Suppressor macrophage (primary cell): ENCODE results near the gene PCDHB9.
"Not testable (repeated sequence)": the region's sequence is repeated elsewhere in the genome, so short reads cannot be mapped to it uniquely, and the experiment has no call there.

ENCODE experiments used
- DNase-seq, 4 experiments: peaks; one replicate each; pipeline ENCODE4 v3.0.0-alpha.2; 2020 to 2022
- total RNA-seq, 17 experiments: gene quantifications; one replicate each; lab custom pipeline; 2026; ENCODE audit warnings: mixed read lengths in 6 of 17, inconsistent platforms in 3 of 17; lab: John Stamatoyannopoulos, UW

Gene PCDHB9
- total RNA-seq: 0 to 0.66 (median 0) reads per million in 17 experiments

DNA sequence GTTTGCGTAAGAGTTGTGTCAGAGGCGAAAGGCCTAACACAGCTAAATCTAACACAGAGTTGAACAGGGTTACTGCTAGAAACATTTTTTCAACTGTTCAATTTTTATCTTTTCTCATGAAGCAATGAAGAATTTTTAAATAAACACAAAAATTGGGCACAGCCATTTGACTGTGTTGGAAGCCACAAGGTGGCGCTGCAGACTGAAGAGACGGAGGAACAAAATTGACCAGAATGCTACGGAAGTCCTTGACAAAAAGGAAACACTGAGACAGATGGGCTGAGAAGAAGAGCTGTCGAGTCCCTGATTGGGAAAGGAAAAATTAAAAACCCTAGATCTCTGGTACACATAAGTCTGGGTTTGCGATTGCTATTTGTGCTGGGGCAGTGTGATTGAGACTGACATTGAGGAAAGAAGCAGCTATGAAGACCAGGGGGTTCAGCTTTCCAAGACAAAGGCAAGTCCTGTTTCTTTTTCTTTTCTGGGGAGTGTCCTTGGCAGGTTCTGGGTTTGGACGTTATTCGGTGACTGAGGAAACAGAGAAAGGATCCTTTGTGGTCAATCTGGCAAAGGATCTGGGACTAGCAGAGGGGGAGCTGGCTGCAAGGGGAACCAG, at the start of gene PCDHB9:
TSS of gene PCDHB9 (plus strand) at position 265 of the 616 bp plus-strand sequence. CDS start at position 423, 158 bp downstream.
- DNase-seq: peak in 3 of 4 experiments; percentile 5 to 28 (median 18)

GRCh38 chr5:141137346-141137745, 49.6 kb upstream of the PCDHB9 start:
- not testable (repeated sequence) for DNase-seq

GRCh38 chr5:141149812-141150211, 37.1 kb upstream of the PCDHB9 start, which contains the start of gene PCDHB6:
TSS of gene PCDHB6 (plus strand) at chr5:141150057. CDS start at chr5:141150258, 201 bp downstream.
- DNase-seq: no peak

DNA sequence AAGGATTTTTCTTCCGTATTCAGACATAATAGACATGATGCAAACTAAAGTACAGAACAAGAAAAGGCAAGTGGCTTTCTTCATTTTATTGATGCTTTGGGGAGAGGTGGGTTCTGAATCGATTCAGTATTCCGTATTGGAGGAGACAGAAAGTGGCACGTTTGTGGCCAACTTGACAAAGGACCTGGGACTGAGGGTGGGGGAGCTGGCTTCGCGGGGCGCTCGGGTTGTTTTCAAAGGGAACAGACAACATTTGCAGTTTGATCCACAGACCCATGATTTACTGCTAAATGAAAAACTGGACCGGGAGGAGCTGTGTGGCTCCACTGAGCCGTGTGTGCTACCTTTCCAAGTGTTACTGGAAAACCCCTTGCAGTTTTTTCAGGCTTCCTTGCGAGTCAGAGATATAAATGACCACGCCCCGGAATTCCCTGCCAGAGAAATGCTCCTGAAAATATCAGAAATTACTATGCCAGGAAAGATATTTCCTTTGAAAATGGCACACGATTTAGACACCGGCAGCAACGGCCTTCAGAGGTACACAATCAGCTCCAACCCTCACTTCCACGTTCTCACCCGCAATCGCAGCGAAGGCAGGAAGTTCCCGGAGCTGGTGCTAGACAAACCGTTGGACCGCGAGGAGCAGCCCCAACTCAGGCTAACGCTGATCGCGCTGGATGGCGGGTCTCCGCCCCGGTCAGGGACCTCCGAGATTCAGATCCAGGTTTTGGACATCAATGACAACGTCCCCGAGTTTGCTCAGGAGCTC, 36.6 kb upstream of the PCDHB9 start:
- no peak for DNase-seq

DNA sequence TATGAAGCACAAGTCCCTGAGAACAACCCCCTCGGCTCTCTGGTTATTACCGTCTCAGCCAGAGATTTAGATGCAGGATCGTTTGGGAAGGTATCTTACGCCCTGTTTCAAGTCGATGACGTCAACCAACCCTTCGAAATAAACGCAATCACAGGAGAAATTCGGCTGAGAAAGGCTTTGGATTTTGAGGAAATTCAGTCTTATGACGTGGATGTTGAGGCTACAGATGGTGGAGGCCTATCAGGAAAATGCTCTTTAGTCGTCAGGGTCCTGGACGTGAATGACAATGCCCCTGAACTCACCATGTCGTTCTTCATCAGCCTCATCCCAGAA, 36.0 kb upstream of the PCDHB9 start:
- DNase-seq: no peak

GRCh38 chr5:141151632-141152031, 35.3 kb upstream of the PCDHB9 start:
- not testable (repeated sequence) for DNase-seq

- not testable (repeated sequence) for DNase-seq
These were observed 34.9 kb upstream of the PCDHB9 start for GRCh38 chr5:141152096-141152495.

GRCh38 chr5:141155540-141156374, 31.2 kb upstream of the PCDHB9 start:
- DNase-seq: no peak

GRCh38 chr5:141157356-141157755, 29.6 kb upstream of the PCDHB9 start:
- DNase-seq: not testable (repeated sequence)

DNA sequence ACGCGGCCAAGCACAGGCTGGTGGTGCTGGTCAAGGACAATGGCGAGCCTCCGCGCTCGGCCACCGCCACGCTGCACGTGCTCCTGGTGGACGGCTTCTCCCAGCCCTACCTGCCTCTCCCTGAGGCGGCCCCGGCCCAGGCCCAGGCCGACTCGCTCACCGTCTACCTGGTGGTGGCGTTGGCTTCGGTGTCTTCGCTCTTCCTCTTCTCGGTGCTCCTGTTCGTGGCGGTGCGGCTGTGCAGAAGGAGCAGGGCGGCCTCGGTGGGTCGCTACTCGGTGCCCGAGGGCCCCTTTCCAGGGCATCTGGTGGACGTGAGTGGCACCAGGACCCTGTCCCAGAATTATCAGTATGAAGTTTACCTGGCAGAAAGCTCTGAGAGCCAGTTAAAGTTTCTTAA, 29.1 kb upstream of the PCDHB9 start:
- not testable (repeated sequence) for DNase-seq

- peak in 2 of 4 experiments; percentile 7 to 8 for DNase-seq
These were observed 14.4 kb upstream of the PCDHB9 start, which contains the start of gene PCDHB7 for GRCh38 chr5:141172381-141173204. TSS of gene PCDHB7 (plus strand) at chr5:141172644. CDS start at chr5:141172836, 192 bp downstream.

GRCh38 chr5:141174291-141175104, 12.5 kb upstream of the PCDHB9 start:
- not testable (repeated sequence) for DNase-seq

DNA sequence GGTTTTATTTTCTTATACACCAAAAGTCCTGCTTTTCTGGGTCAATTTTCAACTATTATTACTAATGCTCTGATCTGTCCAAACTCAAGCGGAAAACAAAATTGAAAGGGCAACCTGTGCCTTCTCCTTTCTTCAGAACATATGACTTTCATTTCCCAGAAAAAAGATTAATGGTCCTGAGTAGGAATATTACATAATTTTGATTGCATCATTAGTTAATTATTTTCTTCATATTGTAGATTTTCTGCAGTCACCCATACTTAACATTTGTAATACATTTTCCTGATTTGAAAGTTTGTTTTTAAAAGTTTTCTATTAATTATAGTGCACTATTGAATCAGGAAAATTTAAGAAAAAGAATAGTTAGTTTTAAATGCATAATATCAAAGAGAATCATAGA, 11.0 kb upstream of the PCDHB9 start:
- DNase-seq: no peak

GRCh38 chr5:141177577-141178191, 9.3 kb upstream of the PCDHB9 start, which contains the start of gene PCDHB8:
TSS of gene PCDHB8 (plus strand) at chr5:141177790. CDS start at chr5:141178035, 245 bp downstream.
- not testable (repeated sequence) for DNase-seq

- not testable (repeated sequence) for DNase-seq
These were observed 7.6 kb upstream of the PCDHB9 start for GRCh38 chr5:141179371-141179770.

GRCh38 chr5:141179876-141180275, 7.1 kb upstream of the PCDHB9 start:
- DNase-seq: not testable (repeated sequence)

GRCh38 chr5:141180313-141180712, 6.6 kb upstream of the PCDHB9 start:
- no peak for DNase-seq

DNA sequence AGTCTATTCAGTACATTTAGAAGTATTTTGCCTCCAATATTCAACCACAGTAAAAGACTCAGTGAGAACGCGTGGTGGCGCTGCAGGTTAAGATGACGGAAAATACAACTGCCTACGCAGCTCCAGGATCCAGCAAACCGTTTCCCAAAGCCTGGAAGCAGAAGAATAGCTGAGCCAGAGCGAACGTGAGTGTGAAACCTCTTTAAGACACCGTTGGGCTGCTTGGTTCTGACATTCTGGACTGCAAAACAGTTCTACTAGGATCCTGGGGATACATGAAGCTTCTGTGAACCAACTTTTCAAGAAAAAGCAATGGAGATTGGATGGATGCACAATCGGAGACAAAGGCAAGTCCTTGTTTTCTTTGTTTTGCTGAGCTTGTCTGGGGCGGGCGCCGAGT, 4.7 kb upstream of the PCDHB9 start, which contains the start of gene PCDHB16:
TSS of gene PCDHB16 (plus strand) at position 140 of the 400 bp plus-strand sequence. CDS start at position 313, 173 bp downstream.
- DNase-seq: no peak

- not testable (repeated sequence) for DNase-seq
These were observed 2.7 kb upstream of the PCDHB9 start for GRCh38 chr5:141184117-141184855.
